Astrocyte of the spinal cord (primary cell): ENCODE measurements around the gene KCNK10.

Experiments used
- DNase-seq: peaks from one replicate; pipeline ENCODE4 v3.0.0; 2011; ENCODE audit warnings: low read depth, low spot score
- H3K4me3 ChIP-seq: 2 replicates; pipeline ENCODE4 v1.5.1; 2011; ENCODE audit warnings: low read depth, mild to moderate bottlenecking, low read length, moderate library complexity
- CTCF ChIP-seq: IDR thresholded peaks from 2 replicates; pipeline ENCODE4 v1.5.1; 2012; ENCODE audit warnings: low read depth, mild to moderate bottlenecking, low read length, inconsistent platforms
- in situ Hi-C: cut with HindIII; loops from 2 replicates; pipeline ENCODE4 v1.10.0; 2017; ENCODE audit warnings: low sequenced_read_pairs

KCNK10 gene

DNA sequence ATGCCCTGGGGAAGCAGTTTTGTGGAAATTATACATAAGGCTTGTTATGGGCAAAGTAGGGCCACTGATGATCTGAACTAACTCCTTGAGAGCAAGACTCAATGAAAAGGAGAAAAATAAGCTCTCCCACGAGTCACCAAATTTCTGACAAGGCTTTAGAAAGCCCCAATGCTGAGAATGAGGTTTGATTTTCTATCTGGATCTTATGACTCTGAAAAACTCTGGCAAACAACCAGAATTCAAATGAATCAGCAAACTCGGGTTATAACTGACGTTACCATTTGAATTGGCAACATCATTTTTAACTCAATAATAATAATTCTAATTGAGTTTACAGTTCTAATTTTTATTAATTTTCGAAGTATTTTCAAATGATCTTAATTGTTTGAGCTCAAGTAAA lies 79.1 kb downstream of the KCNK10 start:
- in situ Hi-C loops, result no loop called here
- no peak for TF ChIP-seq CTCF
- no peak overlapping the region for H3K4me3 ChIP-seq
- no peak for DNase-seq

DNA sequence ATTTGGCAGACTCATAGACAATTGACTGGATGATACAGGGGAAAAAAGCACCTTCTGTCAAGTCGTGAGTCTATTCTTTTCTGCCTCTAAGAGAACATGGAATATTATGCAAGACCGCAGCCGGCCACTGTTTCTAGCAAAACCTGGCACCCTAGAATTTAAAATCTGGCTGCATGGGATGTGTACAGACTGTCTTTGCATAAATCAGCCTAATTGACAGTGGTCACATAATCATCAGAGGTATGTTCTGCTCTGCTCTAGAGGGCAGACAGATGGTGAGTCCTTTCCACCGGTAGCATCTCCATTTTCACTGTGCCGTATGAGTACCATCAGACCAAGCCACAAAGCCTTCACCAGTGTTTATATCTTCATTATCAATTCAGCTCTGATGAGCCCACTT lies 80.6 kb downstream of the KCNK10 start:
- no peak for TF ChIP-seq CTCF
- H3K4me3 ChIP-seq, result no peak overlapping the region
- DNase-seq, result no peak
- in situ Hi-C loops, result no loop called here

DNA sequence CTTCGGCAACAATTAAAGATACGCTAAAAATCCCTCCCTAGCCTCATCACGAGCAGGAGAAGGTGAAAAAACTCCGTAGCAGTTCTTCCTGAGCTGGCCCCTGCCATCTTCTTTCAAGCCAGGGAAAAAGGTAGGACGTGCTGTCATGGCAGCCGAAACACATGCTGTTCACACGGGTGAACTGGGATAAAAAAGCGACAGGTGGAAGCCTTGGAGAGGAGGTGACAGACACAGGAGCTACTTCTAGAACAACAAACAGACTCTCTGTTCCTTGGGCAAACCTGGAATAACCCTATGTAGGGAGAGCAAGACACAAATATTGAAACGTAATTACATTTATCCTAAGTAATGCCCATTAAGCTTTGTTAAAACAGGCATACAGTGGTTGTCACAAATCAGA lies 81.3 kb downstream of the KCNK10 start:
- H3K4me3 ChIP-seq, result no peak overlapping the region
- in situ Hi-C loops, result no loop called here
- no peak for DNase-seq
- TF ChIP-seq CTCF, result no peak

DNA sequence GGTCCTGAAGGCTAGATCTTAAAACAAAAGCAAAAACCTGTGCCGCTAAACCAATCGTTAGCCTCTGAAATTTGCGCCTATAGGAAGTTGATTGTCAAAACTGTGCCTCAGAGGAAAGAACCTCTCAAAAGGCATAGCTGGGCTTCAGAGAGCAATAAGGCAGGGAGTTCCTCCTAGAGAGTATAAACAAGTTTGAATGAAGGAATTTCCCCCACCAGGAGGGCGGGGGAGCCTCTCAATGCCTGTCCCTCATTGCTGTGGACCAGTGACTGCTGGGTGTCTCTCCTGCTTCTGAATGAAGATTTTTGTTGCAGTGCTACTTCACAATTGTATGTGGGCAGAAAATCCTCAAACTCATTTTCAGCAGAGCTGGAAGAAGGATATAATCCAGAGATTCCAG lies 88.6 kb downstream of the KCNK10 start:
- in situ Hi-C loops, result no loop called here
- no peak for DNase-seq
- no peak overlapping the region for H3K4me3 ChIP-seq
- TF ChIP-seq CTCF, result no peak

GRCh38 chr14:88233915-88234314 lies 89.2 kb downstream of the KCNK10 start:
- no peak for DNase-seq
- in situ Hi-C loops, result no loop called here
- no peak for TF ChIP-seq CTCF

DNA sequence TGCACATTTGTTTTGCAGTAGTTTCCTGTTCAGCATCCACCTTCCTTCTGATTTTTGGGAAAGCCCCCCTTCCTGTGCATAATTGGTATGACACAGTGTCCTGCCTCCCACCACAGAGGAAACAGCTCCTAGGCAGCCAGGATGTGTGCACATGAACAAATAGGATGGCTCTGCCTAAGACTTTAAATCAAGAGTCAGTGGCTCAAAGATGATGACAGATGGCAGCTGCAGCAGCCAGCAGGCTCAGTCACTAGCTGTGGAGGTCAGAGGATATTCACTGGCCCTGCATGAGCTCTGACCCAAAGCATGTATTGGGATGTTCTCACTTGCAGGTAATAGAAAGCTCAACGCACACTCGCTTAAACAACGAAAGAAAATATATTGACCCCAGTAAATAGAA lies 90.3 kb downstream of the KCNK10 start:
- in situ Hi-C loops, result no loop called here
- no peak overlapping the region for H3K4me3 ChIP-seq
- TF ChIP-seq CTCF, result no peak
- DNase-seq, result no peak

More at GRCh38 chr14:88233915-88234314, 89.2 kb downstream of the KCNK10 start:
- no peak overlapping the region for H3K4me3 ChIP-seq

- in situ Hi-C loops, result no loop called here
- TF ChIP-seq CTCF, result no peak
Measured at GRCh38 chr14:88231603-88232002, 91.5 kb downstream of the KCNK10 start.

More at GRCh38 chr14:88231603-88232002, 91.5 kb downstream of the KCNK10 start:
- no peak overlapping the region for H3K4me3 ChIP-seq
- DNase-seq, result no peak
